Breast epithelium (tissue), 3 donors: ENCODE data around the gene PAK1.

Experiments used
- POLR2A ChIP-seq: fragments of 450-650 bp; IDR thresholded peaks from one replicate; pipeline ENCODE4 v1.6.1; 2016; ENCODE audit warnings: antibody characterized with exemption, mild to moderate bottlenecking, moderate library complexity
- TF ChIP-seq, protein P1 (sequence below), 3 donors: fragments of 450-650 bp; IDR thresholded peaks; one replicate each; pipeline ENCODE4 v1.5.1; 2016 to 2017; ENCODE audit warnings: antibody characterized with exemption in 3 of 3, mild to moderate bottlenecking in 3 of 3, moderate library complexity in 3 of 3

- TF ChIP-seq, protein P1, sequence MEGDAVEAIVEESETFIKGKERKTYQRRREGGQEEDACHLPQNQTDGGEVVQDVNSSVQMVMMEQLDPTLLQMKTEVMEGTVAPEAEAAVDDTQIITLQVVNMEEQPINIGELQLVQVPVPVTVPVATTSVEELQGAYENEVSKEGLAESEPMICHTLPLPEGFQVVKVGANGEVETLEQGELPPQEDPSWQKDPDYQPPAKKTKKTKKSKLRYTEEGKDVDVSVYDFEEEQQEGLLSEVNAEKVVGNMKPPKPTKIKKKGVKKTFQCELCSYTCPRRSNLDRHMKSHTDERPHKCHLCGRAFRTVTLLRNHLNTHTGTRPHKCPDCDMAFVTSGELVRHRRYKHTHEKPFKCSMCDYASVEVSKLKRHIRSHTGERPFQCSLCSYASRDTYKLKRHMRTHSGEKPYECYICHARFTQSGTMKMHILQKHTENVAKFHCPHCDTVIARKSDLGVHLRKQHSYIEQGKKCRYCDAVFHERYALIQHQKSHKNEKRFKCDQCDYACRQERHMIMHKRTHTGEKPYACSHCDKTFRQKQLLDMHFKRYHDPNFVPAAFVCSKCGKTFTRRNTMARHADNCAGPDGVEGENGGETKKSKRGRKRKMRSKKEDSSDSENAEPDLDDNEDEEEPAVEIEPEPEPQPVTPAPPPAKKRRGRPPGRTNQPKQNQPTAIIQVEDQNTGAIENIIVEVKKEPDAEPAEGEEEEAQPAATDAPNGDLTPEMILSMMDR (IDR thresholded peaks at IDR 0.05) = no peak
- no peak for TF ChIP-seq POLR2A
Observed at GRCh38 chr11:77310721-77311120, 163.2 kb downstream of the PAK1 start.
